RWPE2 (cell line): ENCODE results near the gene TMEM234.
A peak's percentile ranks its signal among the peaks of the same experiment; 100 is the strongest.

Experiments used
- ATAC-seq: fragments of 200-7000 bp; cut with Tn5 transposase; 3 replicates; pipeline ENCODE4 v1.9.1; 2021; ENCODE audit warnings: low read depth
- DNase-seq: peaks from one replicate; pipeline ENCODE4 v3.0.0-alpha.2; 2020; ENCODE audit warnings: low spot score
- H3K27ac ChIP-seq: fragments of 450-650 bp; 2 replicates; pipeline ENCODE4 v1.5.1; 2017; ENCODE audit warnings: mild to moderate bottlenecking; ENCODE audit not compliant: poor library complexity, severe bottlenecking
- H3K27me3 ChIP-seq: fragments of 250-450 bp; sonication (Bioruptor Pico); 2 replicates; pipeline ENCODE4 v1.5.1; 2021; ENCODE audit warnings: mild to moderate bottlenecking, moderate library complexity; ENCODE audit not compliant: insufficient read depth, poor library complexity, severe bottlenecking
- H3K36me3 ChIP-seq: fragments of 250-450 bp; sonication (Bioruptor Pico); 2 replicates; pipeline ENCODE4 v1.5.1; 2020; ENCODE audit warnings: low read depth, mild to moderate bottlenecking, moderate library complexity
- H3K4me1 ChIP-seq: fragments of 250-450 bp; sonication (Bioruptor Pico); 2 replicates; pipeline ENCODE4 v1.5.1; 2021; ENCODE audit warnings: mild to moderate bottlenecking, moderate library complexity; ENCODE audit not compliant: insufficient read depth, poor library complexity, severe bottlenecking
- H3K4me3 ChIP-seq: fragments of 250-450 bp; sonication (Bioruptor Pico); 2 replicates; pipeline ENCODE4 v1.5.1; 2021; ENCODE audit warnings: mild to moderate bottlenecking, moderate library complexity; ENCODE audit not compliant: severe bottlenecking
- H3K9me3 ChIP-seq: fragments of 250-450 bp; sonication (Bioruptor Pico); 2 replicates; pipeline ENCODE4 v1.5.1; 2021; ENCODE audit warnings: mild to moderate bottlenecking, moderate library complexity; ENCODE audit not compliant: severe bottlenecking
- CTCF ChIP-seq: fragments of 450-650 bp; IDR thresholded peaks from one replicate; pipeline ENCODE4 v1.5.1; 2017; ENCODE audit warnings: mild to moderate bottlenecking, moderate library complexity; ENCODE audit not compliant: poor library complexity, severe bottlenecking

TMEM234 gene

GRCh38 chr1:32178380-32179192 is 43.6 kb downstream of the TMEM234 start:
- H3K4me3 ChIP-seq, result no peak overlapping the region
- ATAC-seq (no peak), DNase-seq (no peak)
- H3K9me3 ChIP-seq, result no peaks in the 10 kb centered on the region
- TF ChIP-seq CTCF, result no peak
- H3K27me3 ChIP-seq, result no peaks in the 10 kb centered on the region
- H3K4me1 ChIP-seq, result peaks cover 10% of the 10 kb centered on the region
- H3K36me3 ChIP-seq, result peaks cover 39% of the 10 kb centered on the region
- peak overlapping the region; percentile 77 for H3K27ac ChIP-seq

- peak overlapping the region; percentile 18 for H3K27ac ChIP-seq
- H3K36me3 ChIP-seq, result peaks cover 42% of the 10 kb centered on the region
Observed at GRCh38 chr1:32172621-32173245, 49.4 kb downstream of the TMEM234 start.

GRCh38 chr1:32170991-32171390 is 51.2 kb downstream of the TMEM234 start:
- Histone ChIP-seq H3K36me3 (peaks cover 53% of the 10 kb centered on the region), H3K4me1 (peaks cover 7% of the 10 kb centered on the region), H3K27me3 (no peaks in the 10 kb centered on the region), H3K27ac (no peak overlapping the region), H3K4me3 (no peak overlapping the region), H3K9me3 (no peaks in the 10 kb centered on the region)
- no peak for TF ChIP-seq CTCF
- DNase-seq, result no peak
- no peak for ATAC-seq

More at GRCh38 chr1:32172621-32173245, 49.4 kb downstream of the TMEM234 start:
- ATAC-seq (peak; percentile 49; the same call in 2 of the 3 replicates), DNase-seq (no peak)
- Histone ChIP-seq H3K9me3 (no peaks in the 10 kb centered on the region), H3K4me1 (peaks cover 7% of the 10 kb centered on the region), H3K27me3 (no peaks in the 10 kb centered on the region), H3K4me3 (no peak overlapping the region)
- TF ChIP-seq CTCF, result no peak
